Measurements from ENCODE around the gene METTL17.

The METTL17 gene

GRCh38 chr14:21023174-21023573, 33.4 kb downstream of the METTL17 start:
- no peak for TF ChIP-seq HDGF (IDR thresholded peaks at IDR 0.05; ENCODE audit: borderline replicate concordance)
- TF ChIP-seq PKNOX1 (IDR thresholded peaks at IDR 0.05) = no peak
- no peak for TF ChIP-seq LEF1 (IDR thresholded peaks at IDR 0.05; ENCODE audit: borderline replicate concordance)
- TF ChIP-seq SP1 (IDR thresholded peaks at IDR 0.05) = no peak
- no peak for TF ChIP-seq BHLHE40 (IDR thresholded peaks at IDR 0.05; ENCODE audit: borderline replicate concordance)
- TF ChIP-seq FOXM1 (IDR thresholded peaks at IDR 0.05; ENCODE audit: borderline replicate concordance) = no peak
- TF ChIP-seq ELF4 (IDR thresholded peaks at IDR 0.05) = no peak
- no peak for TF ChIP-seq NFRKB (IDR thresholded peaks at IDR 0.05)
- TF ChIP-seq CTBP1 (IDR thresholded peaks at IDR 0.05; ENCODE audit: borderline replicate concordance) = no peak
- no peak for TF ChIP-seq ZNF384 (IDR thresholded peaks at IDR 0.05)
- TF ChIP-seq FOXK2 (IDR thresholded peaks at IDR 0.05) = no peak
- no peak for TF ChIP-seq SUZ12 (IDR thresholded peaks at IDR 0.05)
- DNase-seq (ENCODE audit: extremely low spot score) = no peak
- ChIA-PET POLR2A (interaction anchor here (1.9 kb wide), 1 partner anchor 8 kb away, joined by 9 read pairs; no protein-coding TSS in a partner anchor), CTCF (interaction anchor here (1.2 to 3.2 kb wide), 2 partner anchors 8 to 17 kb away, joined by 6 to 12 read pairs; no protein-coding TSS in a partner anchor)

- no peak for DNase-seq (ENCODE audit: extremely low spot score)
- CTCF ChIA-PET = interaction anchor here (1.2 to 3.2 kb wide), 2 partner anchors 9 to 16 kb away, joined by 6 to 12 read pairs; no protein-coding TSS in a partner anchor
- POLR2A ChIA-PET = interaction anchor here (1.0 to 1.9 kb wide), 3 partner anchors 9 to 48 kb away, joined by 3 to 9 read pairs (median 4); partner anchors contain the start of gene ARHGEF40
- TF ChIP-seq BHLHE40 (IDR thresholded peaks at IDR 0.05; ENCODE audit: borderline replicate concordance) (no peak), TARDBP (IDR thresholded peaks at IDR 0.05) (no peak), SP1 (IDR thresholded peaks at IDR 0.05) (no peak), SUZ12 (IDR thresholded peaks at IDR 0.05) (no peak), FOXM1 (IDR thresholded peaks at IDR 0.05; ENCODE audit: borderline replicate concordance) (no peak), PKNOX1 (IDR thresholded peaks at IDR 0.05) (no peak), FOXK2 (IDR thresholded peaks at IDR 0.05) (no peak)
These were observed 34.2 kb downstream of the METTL17 start for GRCh38 chr14:21023817-21024584.

GRCh38 chr14:21024585-21025370, 35.0 kb downstream of the METTL17 start, which contains the start of gene NDRG2:
Gene NDRG2, minus strand, starts transcription at chr14:21025061. Its CDS starts 1,746 bp downstream, at chr14:21023315.
- CTCF ChIA-PET = interaction anchor here (3.2 kb wide), 1 partner anchor 10 kb away, joined by 12 read pairs; no protein-coding TSS in a partner anchor
- DNase-seq (ENCODE audit: extremely low spot score) = peak; percentile 81
- POLR2A ChIA-PET = interaction anchor here (1.0 to 1.9 kb wide), 3 partner anchors 10 to 47 kb away, joined by 3 to 9 read pairs (median 4); partner anchors contain the start of gene ARHGEF40
- no peak for TF ChIP-seq BHLHE40 (IDR thresholded peaks at IDR 0.05; ENCODE audit: borderline replicate concordance)
- no peak for TF ChIP-seq LEF1 (IDR thresholded peaks at IDR 0.05; ENCODE audit: borderline replicate concordance)
- TF ChIP-seq L3MBTL2 (conservative IDR thresholded peaks at IDR 0.05) = 0 out of 2 replicates have a peak, but pooled peaks have one; percentile 32
- TF ChIP-seq ARNT (IDR thresholded peaks at IDR 0.05) = no peak
- no peak for TF ChIP-seq CTBP1 (IDR thresholded peaks at IDR 0.05; ENCODE audit: borderline replicate concordance)

- no peak for DNase-seq (ENCODE audit: extremely low spot score)
- CTCF ChIA-PET = interaction anchor here (1.0 to 3.2 kb wide), 4 partner anchors 11 to 78 kb away, joined by 3 to 12 read pairs (median 7); no protein-coding TSS in a partner anchor
- no peak for TF ChIP-seq ZNF384 (IDR thresholded peaks at IDR 0.05)
- no peak for TF ChIP-seq PKNOX1 (IDR thresholded peaks at IDR 0.05)
- no peak for TF ChIP-seq SUZ12 (IDR thresholded peaks at IDR 0.05)
- TF ChIP-seq BHLHE40 (IDR thresholded peaks at IDR 0.05; ENCODE audit: borderline replicate concordance) = no peak
- no peak for TF ChIP-seq FOXK2 (IDR thresholded peaks at IDR 0.05)
- TF ChIP-seq ARNT (IDR thresholded peaks at IDR 0.05) = no peak
- TF ChIP-seq L3MBTL2 (conservative IDR thresholded peaks at IDR 0.05) = no peak
- TF ChIP-seq LEF1 (IDR thresholded peaks at IDR 0.05; ENCODE audit: borderline replicate concordance) = no peak
- no peak for TF ChIP-seq ELF4 (IDR thresholded peaks at IDR 0.05)
- no peak for TF ChIP-seq HDGF (IDR thresholded peaks at IDR 0.05; ENCODE audit: borderline replicate concordance)
- no peak for TF ChIP-seq SP1 (IDR thresholded peaks at IDR 0.05)
- no peak for TF ChIP-seq CTBP1 (IDR thresholded peaks at IDR 0.05; ENCODE audit: borderline replicate concordance)
- TF ChIP-seq NFRKB (IDR thresholded peaks at IDR 0.05) = no peak
- no peak for TF ChIP-seq FOXM1 (IDR thresholded peaks at IDR 0.05; ENCODE audit: borderline replicate concordance)
- TF ChIP-seq FOXA1 (IDR thresholded peaks at IDR 0.05) = no peak
- no peak for TF ChIP-seq TARDBP (IDR thresholded peaks at IDR 0.05)
- POLR2A ChIA-PET = interaction anchor here (1.0 to 1.9 kb wide), 4 partner anchors 11 to 46 kb away, joined by 3 to 9 read pairs (median 4); partner anchors contain the start of gene ARHGEF40
These were observed 35.8 kb downstream of the METTL17 start for GRCh38 chr14:21025371-21026273.
